CD14-positive monocyte (primary cell): Measurements from ENCODE around the gene EIF3K. TPM values are rescaled to one million over a fixed set of nuclear protein-coding genes. Genes with fewer than 3 reads are reported as not detected.

Experiments used
- DNase-seq, 3 donors: peaks; one replicate each; pipeline ENCODE4 v3.0.0-alpha.2; 2011 to 2022
- H2AFZ ChIP-seq: 2 replicates; pipeline ENCODE4 v1.6.0; 2012; ENCODE audit warnings: mild to moderate bottlenecking, low read depth, low read length, inconsistent platforms; ENCODE audit not compliant: insufficient read depth, poor library complexity, severe bottlenecking
- H3K27ac ChIP-seq, 2 donors: 1 replicate in 1 of 2; 2 replicates in 1 of 2; pipeline ENCODE4 v1.5.1; 2012 to 2013; ENCODE audit warnings: low read length in 2 of 2, control low read depth in 1 of 2, inconsistent platforms in 1 of 2, low read depth in 1 of 2, mild to moderate bottlenecking in 1 of 2
- H3K27me3 ChIP-seq, 2 donors: one replicate each; pipeline versions ENCODE4 v1.6.0 to v1.6.1; 2011 to 2013; ENCODE audit warnings: low read length in 2 of 2; ENCODE audit not compliant: control insufficient read depth in 2 of 2, insufficient read depth in 2 of 2
- H3K36me3 ChIP-seq, 2 donors: replicated peaks in 1 of 2; 1 replicate in 1 of 2; 2 replicates in 1 of 2; pipeline versions ENCODE4 v1.5.1 to v1.6.1; 2012 to 2013; ENCODE audit warnings: low read length in 2 of 2, control low read depth in 1 of 2, inconsistent platforms in 1 of 2, mild to moderate bottlenecking in 1 of 2; ENCODE audit not compliant: insufficient read depth in 2 of 2, control insufficient read depth in 1 of 2
- H3K4me1 ChIP-seq, 2 donors: 1 replicate in 1 of 2; 2 replicates in 1 of 2; pipeline versions ENCODE4 v1.5.1 to v1.6.1; 2012 to 2013; ENCODE audit warnings: low read length in 2 of 2, control low read depth in 1 of 2, inconsistent platforms in 1 of 2, mild to moderate bottlenecking in 1 of 2, moderate library complexity in 1 of 2; ENCODE audit not compliant: insufficient read depth in 2 of 2, control insufficient read depth in 1 of 2
- H3K4me2 ChIP-seq: replicated peaks from 2 replicates; pipeline ENCODE3; 2012; ENCODE audit warnings: low read length, moderate library complexity, mild to moderate bottlenecking; ENCODE audit not compliant: poor library complexity, severe bottlenecking; ENCODE audit errors: extremely low read depth
- H3K4me3 ChIP-seq, 3 experiments: fragments of 200-600 bp in 1 of 3; sonication (generic) in 1 of 3; replicated peaks in 1 of 3; 1 replicate in 2 of 3; 2 replicates in 1 of 3; pipeline ENCODE4 v1.5.1; 2011 to 2013; ENCODE audit warnings: low read length in 3 of 3, mild to moderate bottlenecking in 3 of 3, control low read depth in 2 of 3, low read depth in 2 of 3, inconsistent platforms in 1 of 3, moderate library complexity in 1 of 3
- H3K79me2 ChIP-seq: 2 replicates; pipeline ENCODE4 v1.6.0; 2012; ENCODE audit warnings: mild to moderate bottlenecking, control low read depth, inconsistent platforms, low read length, moderate library complexity; ENCODE audit not compliant: insufficient read depth
- H3K9ac ChIP-seq: 2 replicates; pipeline ENCODE4 v1.6.0; 2017; ENCODE audit warnings: low read length, mild to moderate bottlenecking; ENCODE audit not compliant: insufficient read depth, poor library complexity, severe bottlenecking
- H3K9me3 ChIP-seq, 2 donors: replicated peaks in 1 of 2; 1 replicate in 1 of 2; 2 replicates in 1 of 2; pipeline versions ENCODE4 v1.5.1 to v1.6.1; 2012 to 2013; ENCODE audit warnings: low read length in 2 of 2, control low read depth in 1 of 2; ENCODE audit not compliant: control insufficient read depth in 1 of 2, insufficient read depth in 1 of 2
- H4K20me1 ChIP-seq: 2 replicates; pipeline ENCODE4 v1.6.0; 2012; ENCODE audit warnings: mild to moderate bottlenecking, low read length, control low read depth, moderate library complexity; ENCODE audit not compliant: insufficient read depth
- H3K27ac Mint-ChIP-seq, 7 donors: one replicate each; pipeline ENCODE4 v1.8.0; 2020; ENCODE audit warnings: mild to moderate bottlenecking in 7 of 7, mixed read lengths in 7 of 7, moderate library complexity in 6 of 7, inconsistent platforms in 2 of 7
- H3K27me3 Mint-ChIP-seq, 3 donors: one replicate each; pipeline ENCODE4 v1.8.0; 2021 to 2022; ENCODE audit warnings: low read depth in 3 of 3, mild to moderate bottlenecking in 3 of 3, mixed read lengths in 3 of 3, moderate library complexity in 3 of 3, inconsistent platforms in 1 of 3
- H3K36me3 Mint-ChIP-seq, 2 donors: one replicate each; pipeline ENCODE4 v1.8.0; 2020; ENCODE audit warnings: mixed read lengths in 2 of 2, inconsistent platforms in 1 of 2, mild to moderate bottlenecking in 1 of 2
- H3K4me1 Mint-ChIP-seq: one replicate; pipeline ENCODE4 v1.8.0; 2020; ENCODE audit warnings: mild to moderate bottlenecking, mixed read lengths
- H3K4me3 Mint-ChIP-seq, 2 donors: one replicate each; pipeline ENCODE4 v1.8.0; 2020; ENCODE audit warnings: mild to moderate bottlenecking in 2 of 2, mixed read lengths in 2 of 2, moderate library complexity in 1 of 2
- H3K9me3 Mint-ChIP-seq, 7 donors: one replicate each; pipeline ENCODE4 v1.8.0; 2020 to 2022; ENCODE audit warnings: mixed read lengths in 7 of 7, mild to moderate bottlenecking in 6 of 7, moderate library complexity in 6 of 7, inconsistent platforms in 2 of 7
- WGBS: methylation state at CpG from one replicate; pipeline ENCODE4 v1.1.5; 2013; ENCODE audit warnings: missing lambda C conversion rate; ENCODE audit not compliant: insufficient coverage; 5-methylcytosine and 5-hydroxymethylcytosine counted together
- intact Hi-C, 2 donors: fragments of 100-400 bp; cut with micrococcal nuclease; formaldehyde crosslinking; loops; one replicate each; pipeline versions ENCODE4 v1.15.0 to v1.15.1; 2023
- polyA plus RNA-seq, 3 donors: library from polyadenylated mRNA; depleted of rRNA in 1 of 3; unstranded in 2 of 3; stranded (reverse) in 1 of 3; fragments of 300-500 nt in 2 of 3; fragments of >200 nt in 1 of 3; fragmentation: Illumina TruSeq in 2 of 3; gene quantifications; 1 replicate in 2 of 3; 2 replicates in 1 of 3; pipeline ENCODE4 v1.2.3, GENCODE V29; 2012 to 2021
- TF ChIP-seq, protein P1 (sequence below): fragments of 200-600 bp; IDR thresholded peaks from one replicate; pipeline ENCODE4 v1.8.0; 2022; ENCODE audit warnings: antibody characterized with exemption, mild to moderate bottlenecking

EIF3K gene
- polyA plus RNA-seq, 3 donors, result 326 to 1,088 (median 381) TPM

DNA sequence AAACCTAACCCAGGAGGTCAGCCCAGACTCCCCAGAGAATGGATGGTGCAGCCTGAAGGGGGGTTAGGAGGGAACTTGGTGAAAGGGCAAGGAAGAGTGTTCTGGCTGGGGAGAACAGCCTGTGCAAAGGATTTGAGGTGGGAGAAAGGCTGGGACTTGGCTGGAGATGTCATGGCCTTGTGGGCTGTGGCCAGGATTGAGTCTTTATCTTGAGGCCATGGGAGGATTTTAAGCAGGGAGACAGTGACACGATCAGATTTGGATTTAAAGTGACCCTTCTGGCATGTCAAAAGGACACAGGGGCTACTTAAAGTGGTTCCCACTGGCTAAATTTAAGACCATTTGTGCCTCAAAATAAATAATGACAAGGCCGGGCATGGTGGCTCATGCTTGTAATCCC is 30.9 kb upstream of the EIF3K start:
- Histone ChIP-seq H3K36me3 (peaks cover 22 to 45% of the 10 kb centered on the region in 2 donors), H4K20me1 (no peaks in the 10 kb centered on the region), H3K27me3 (no peaks in the 10 kb centered on the region), H3K4me3 (no peak overlapping the region), H3K79me2 (no peaks in the 10 kb centered on the region), H3K27ac (no peak overlapping the region), H3K9me3 (no peaks in the 10 kb centered on the region), H3K4me2 (no peak overlapping the region), H3K9ac (no peak overlapping the region), H2AFZ (no peak overlapping the region), H3K4me1 (peaks cover 19 to 20% of the 10 kb centered on the region in 2 donors)
- peaks cover 0 to 2% (median 0%) of the 10 kb centered on the region in 3 donors for H3K27me3 Mint-ChIP-seq
- no peak overlapping the region for H3K4me3 Mint-ChIP-seq
- H3K27ac Mint-ChIP-seq, result peak overlapping the region in 1 of 7 donors; percentile 4
- no peak for DNase-seq
- peaks cover 29 to 48% of the 10 kb centered on the region in 2 donors for H3K36me3 Mint-ChIP-seq
- intact Hi-C loops, result no loop called here
- H3K9me3 Mint-ChIP-seq, result no peaks in the 10 kb centered on the region
- H3K4me1 Mint-ChIP-seq, result peaks cover 15% of the 10 kb centered on the region
- TF ChIP-seq, protein P1, sequence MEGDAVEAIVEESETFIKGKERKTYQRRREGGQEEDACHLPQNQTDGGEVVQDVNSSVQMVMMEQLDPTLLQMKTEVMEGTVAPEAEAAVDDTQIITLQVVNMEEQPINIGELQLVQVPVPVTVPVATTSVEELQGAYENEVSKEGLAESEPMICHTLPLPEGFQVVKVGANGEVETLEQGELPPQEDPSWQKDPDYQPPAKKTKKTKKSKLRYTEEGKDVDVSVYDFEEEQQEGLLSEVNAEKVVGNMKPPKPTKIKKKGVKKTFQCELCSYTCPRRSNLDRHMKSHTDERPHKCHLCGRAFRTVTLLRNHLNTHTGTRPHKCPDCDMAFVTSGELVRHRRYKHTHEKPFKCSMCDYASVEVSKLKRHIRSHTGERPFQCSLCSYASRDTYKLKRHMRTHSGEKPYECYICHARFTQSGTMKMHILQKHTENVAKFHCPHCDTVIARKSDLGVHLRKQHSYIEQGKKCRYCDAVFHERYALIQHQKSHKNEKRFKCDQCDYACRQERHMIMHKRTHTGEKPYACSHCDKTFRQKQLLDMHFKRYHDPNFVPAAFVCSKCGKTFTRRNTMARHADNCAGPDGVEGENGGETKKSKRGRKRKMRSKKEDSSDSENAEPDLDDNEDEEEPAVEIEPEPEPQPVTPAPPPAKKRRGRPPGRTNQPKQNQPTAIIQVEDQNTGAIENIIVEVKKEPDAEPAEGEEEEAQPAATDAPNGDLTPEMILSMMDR, result no peak
- WGBS, result 97% methylated on average over 2 of the region's 2 CpGs

DNA sequence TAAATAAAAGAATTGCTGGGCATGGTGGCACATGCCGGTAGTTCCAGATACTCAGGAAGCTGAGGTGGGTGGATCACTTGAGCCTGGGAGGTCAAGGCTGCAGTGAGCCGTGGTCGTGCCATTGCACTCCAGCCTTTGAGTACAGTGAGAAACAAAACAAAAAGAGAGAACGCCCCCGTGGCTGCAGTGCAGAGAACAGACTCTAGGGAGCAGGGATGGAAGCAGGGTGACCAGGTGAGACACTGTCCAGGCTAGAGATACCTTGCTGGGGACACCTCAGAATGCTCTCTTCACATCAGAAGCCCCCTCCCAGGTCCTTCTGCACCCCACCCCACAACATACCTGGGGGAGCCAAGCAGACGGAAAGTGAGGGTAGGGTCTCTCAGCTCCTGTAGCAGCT is 26.0 kb upstream of the EIF3K start:
- TF ChIP-seq, protein P1, result no peak
- Mint-ChIP-seq H3K4me1 (peaks cover 4% of the 10 kb centered on the region), H3K27ac (peak overlapping the region in 1 of 7 donors; percentile 3), H3K4me3 (no peak overlapping the region), H3K9me3 (peaks cover 0 to 3% (median 0%) of the 10 kb centered on the region in 7 donors), H3K27me3 (peaks cover 0 to 2% (median 1%) of the 10 kb centered on the region in 3 donors), H3K36me3 (peaks cover 40 to 76% of the 10 kb centered on the region in 2 donors)
- H4K20me1 ChIP-seq, result no peaks in the 10 kb centered on the region
- intact Hi-C loops, result no loop called here
- H3K4me3 ChIP-seq, result no peak overlapping the region
- no peak overlapping the region for H3K9ac ChIP-seq
- no peaks in the 10 kb centered on the region for H3K79me2 ChIP-seq
- H3K4me2 ChIP-seq, result no peak overlapping the region
- H3K27me3 ChIP-seq, result no peaks in the 10 kb centered on the region
- WGBS, result 75% methylated on average over 1 of the region's 6 CpGs
- no peak overlapping the region for H3K27ac ChIP-seq
- H3K4me1 ChIP-seq, result no peaks in the 10 kb centered on the region
- no peaks in the 10 kb centered on the region for H3K9me3 ChIP-seq
- peaks cover 40 to 55% of the 10 kb centered on the region in 2 donors for H3K36me3 ChIP-seq
- no peak for DNase-seq
- no peak overlapping the region for H2AFZ ChIP-seq
